Measurements from ENCODE around the gene CALD1.

- TF ChIP-seq CTCF (IDR thresholded peaks at IDR 0.05), result no peak
- TF ChIP-seq POLR2A (IDR thresholded peaks at IDR 0.05), result no peak
These were observed 6.3 kb upstream of the CALD1 start for GRCh38 chr7:134773164-134773563.

All from uterus (tissue), 2 donors.